K562 (cell line): ENCODE measurements around the gene CREB5. TPM values are rescaled to one million over a fixed set of nuclear protein-coding genes. Genes with fewer than 3 reads are reported as not detected.

Experiments used
- ATAC-seq: fragments of 200-7000 bp; cut with Tn5 transposase; 3 replicates; pipeline ENCODE4 v1.9.1; 2020; ENCODE audit warnings: moderate library complexity
- BruUV-seq: library from RNA; stranded (reverse); fragments of 400-500 nt; replicated peaks from 2 replicates; lab custom pipeline; 2021; lab: Mats Ljungman, UMichigan
- CTCF ChIA-PET: fragments of 300-600 bp; formaldehyde crosslinking; extraction: SDS; loops from one replicate; lab custom pipeline; 2021; ENCODE audit warnings: low intra/inter-chr PET ratio; lab: Yijun Ruan, JAX
- POLR2A ChIA-PET: fragments of 300-600, 350-650 bp; sonication (Branson Sonifier 250); formaldehyde crosslinking; extraction: SDS; loops from one replicate; lab custom pipeline; 2021; ENCODE audit warnings: antibody characterized with exemption, inconsistent platforms; lab: Yijun Ruan, JAX
- DNase-seq, 4 experiments: peaks; one replicate each; pipeline versions ENCODE4 v3.0.0 to v3.0.0-alpha.2; 2011 to 2018; ENCODE audit warnings: low spot score in 3 of 4, mixed read lengths in 3 of 4; ENCODE audit errors: extremely low read depth in 1 of 4
- FAIRE-seq: peaks from 2 replicates; lab custom pipeline; 2011; peaks lifted over from hg19 to GRCh38; lab: Jason Lieb, UNC
- H2AFZ ChIP-seq: 2 replicates; pipeline ENCODE4 v1.6.0; 2011; ENCODE audit warnings: low read depth, low read length, control low read depth, inconsistent platforms
- H3K27ac ChIP-seq: fragments of 200-600 bp; 3 replicates; pipeline ENCODE4 v1.8.0; 2011; ENCODE audit warnings: low read depth, mild to moderate bottlenecking, control low read depth, inconsistent platforms, low read length, moderate library complexity, mixed read lengths; ENCODE audit errors: extremely low read depth
- H3K27me3 ChIP-seq, 2 experiments: fragments of 300-600 bp in 1 of 2; 2 replicates in 1 of 2; 3 replicates in 1 of 2; pipeline versions ENCODE4 v1.6.0 to v1.8.0; 2011; ENCODE audit warnings: inconsistent platforms in 2 of 2, low read length in 2 of 2, mild to moderate bottlenecking in 1 of 2, mixed read lengths in 1 of 2, moderate library complexity in 1 of 2; ENCODE audit not compliant: control insufficient read depth in 2 of 2, insufficient read depth in 2 of 2
- H3K36me3 ChIP-seq: fragments of 300-600 bp; 3 replicates; pipeline ENCODE4 v1.8.0; 2011; ENCODE audit warnings: mild to moderate bottlenecking, low read length, inconsistent platforms; ENCODE audit not compliant: control insufficient read depth, insufficient read depth
- H3K4me1 ChIP-seq, 2 experiments: fragments of 200-600 bp in 1 of 2; replicated peaks in 1 of 2; 2 replicates in 1 of 2; 3 replicates in 1 of 2; pipeline versions ENCODE4 v1.5.1 to v1.8.0; 2011; ENCODE audit warnings: inconsistent platforms in 2 of 2, low read length in 2 of 2, mild to moderate bottlenecking in 1 of 2, mixed read lengths in 1 of 2, moderate library complexity in 1 of 2; ENCODE audit not compliant: control insufficient read depth in 2 of 2, insufficient read depth in 2 of 2
- H3K4me2 ChIP-seq: 2 replicates; pipeline ENCODE4 v1.6.1; 2011; ENCODE audit warnings: low read length, control low read depth, inconsistent platforms, mixed read lengths; ENCODE audit not compliant: insufficient read depth
- H3K4me3 ChIP-seq: fragments of 200-600 bp; sonication (generic), shearing (Covaris generic); 2 replicates; pipeline ENCODE4 v1.5.1; 2016; ENCODE audit warnings: control low read depth, inconsistent platforms
- H3K79me2 ChIP-seq: fragments of 200-600 bp; 3 replicates; pipeline ENCODE4 v1.8.0; 2011; ENCODE audit warnings: low read length, inconsistent platforms; ENCODE audit not compliant: control insufficient read depth, insufficient read depth
- H3K9ac ChIP-seq, 2 experiments: 2 replicates each; pipeline versions ENCODE4 v1.6.0 to v1.6.1; 2011; ENCODE audit warnings: low read depth in 2 of 2, low read length in 2 of 2, control low read depth in 1 of 2, inconsistent platforms in 1 of 2, mild to moderate bottlenecking in 1 of 2, mixed read lengths in 1 of 2; ENCODE audit not compliant: insufficient read depth in 1 of 2
- H3K9me1 ChIP-seq: one replicate; pipeline ENCODE4 v1.6.0; 2011; ENCODE audit warnings: inconsistent platforms, mild to moderate bottlenecking, low read length, moderate library complexity; ENCODE audit not compliant: control insufficient read depth, insufficient read depth
- H3K9me3 ChIP-seq: replicated peaks from 2 replicates; pipeline ENCODE4 v1.5.1; 2011; ENCODE audit warnings: low read depth, low read length, inconsistent platforms; ENCODE audit not compliant: control insufficient read depth, insufficient read depth
- H4K20me1 ChIP-seq: replicated peaks from 2 replicates; pipeline ENCODE4 v1.6.1; 2011; ENCODE audit warnings: low read length, inconsistent platforms, mixed read lengths; ENCODE audit not compliant: control insufficient read depth, insufficient read depth
- HNRNPH1 ChIP-seq: fragments of 200-400 bp; formaldehyde crosslinking; optimal IDR thresholded peaks from 2 replicates; pipeline ENCODE3; 2017; ENCODE audit warnings: low read depth, mild to moderate bottlenecking, low read length, moderate library complexity
- HOXB6 ChIP-seq: fragments of 250-450 bp; sonication (Bioruptor Pico); IDR thresholded peaks from 2 replicates; pipeline ENCODE4 v1.5.1; 2022; ENCODE audit warnings: mild to moderate bottlenecking, borderline replicate concordance
- MAFK ChIP-seq: IDR thresholded peaks from 2 replicates; pipeline ENCODE4 v1.6.1; 2011; ENCODE audit warnings: low read length, improper control_type of control experiment
- NFYB ChIP-seq: IDR thresholded peaks from 2 replicates; pipeline ENCODE4 v1.6.1; 2011; ENCODE audit warnings: mild to moderate bottlenecking, moderate library complexity; ENCODE audit not compliant: insufficient read length; ENCODE audit errors: extremely low read depth
- NR2C2 ChIP-seq, 2 experiments: fragments of 200-800 bp in 1 of 2; sonication (Bioruptor generic) in 1 of 2; sonication (generic) in 1 of 2; formaldehyde crosslinking in 1 of 2; IDR thresholded peaks; 2 replicates each; pipeline versions ENCODE4 v1.6.1 to v1.8.0; 2016 to 2022; ENCODE audit warnings: mild to moderate bottlenecking in 1 of 2, missing compliant biosample characterization in 1 of 2, missing genetic modification characterization in 1 of 2, missing genetic modification reagents in 1 of 2
- POLR2AphosphoS2 ChIP-seq: IDR thresholded peaks from 2 replicates; pipeline ENCODE4 v1.6.1; 2012; ENCODE audit warnings: low read length, improper control_type of control experiment
- SRSF7 ChIP-seq: fragments of 200-400 bp; formaldehyde crosslinking; optimal IDR thresholded peaks from 2 replicates; pipeline ENCODE3; 2017; ENCODE audit warnings: mild to moderate bottlenecking, low read depth, low read length
- STAT5A ChIP-seq: IDR thresholded peaks from 2 replicates; pipeline ENCODE4 v1.6.1; 2012; ENCODE audit warnings: low read length, inconsistent platforms, borderline replicate concordance
- ZFPM2 ChIP-seq: fragments of 250-450 bp; sonication (Bioruptor Pico); IDR thresholded peaks from 2 replicates; pipeline ENCODE4 v1.5.1; 2022; ENCODE audit warnings: mild to moderate bottlenecking
- ZNF311 ChIP-seq: fragments of 250-450 bp; sonication (Bioruptor Pico); IDR thresholded peaks from 2 replicates; pipeline ENCODE4 v1.4.0; 2020; ENCODE audit warnings: mild to moderate bottlenecking, moderate library complexity
- ZNF75A ChIP-seq: fragments of 450-650 bp; formaldehyde crosslinking; IDR thresholded peaks from 2 replicates; pipeline ENCODE4 v1.4.0; 2020; ENCODE audit warnings: mild to moderate bottlenecking
- WGBS: fragments of 100-300 bp; shearing (Covaris generic); methylation state at CpG from one replicate; pipeline ENCODE4 v1.1.6; 2016; ENCODE audit warnings: low coverage, mixed read lengths; ENCODE audit not compliant: insufficient coverage; ENCODE audit errors: missing lambda C conversion rate; 5-methylcytosine and 5-hydroxymethylcytosine counted together
- in situ Hi-C: fragments of 300-500 bp; cut with MboI; formaldehyde crosslinking; loops from 4 replicates; pipeline ENCODE4 v1.15.0; 2018; ENCODE audit warnings: inconsistent platforms, mixed read lengths
- intact Hi-C: fragments of 100-400 bp; cut with micrococcal nuclease; formaldehyde crosslinking; loops from 2 replicates; pipeline ENCODE4 v1.14.2; 2022
- polyA plus RNA-seq, 8 experiments: library from polyadenylated mRNA; depleted of rRNA in 4 of 8; stranded (reverse) in 5 of 8; unstranded in 3 of 8; fragments of >200 nt; fragmentation: Nextera tagmentation in 2 of 8; fragmentation: Illumina TruSeq in 1 of 8; extraction: Ambion mirVana in 2 of 8; extraction: Trizol in 1 of 8; gene quantifications; 2 replicates each; pipeline versions ENCODE4 v1.2.1 to v1.2.3, GENCODE V29; 2011 to 2014; ENCODE audit warnings: inconsistent platforms in 1 of 8, missing spikeins in 1 of 8
- total RNA-seq, 7 experiments: library from RNA; depleted of rRNA in 6 of 7; stranded (reverse); fragments of >200 nt in 6 of 7; fragmentation: Illumina TruSeq in 2 of 7; extraction: Trizol in 2 of 7; gene quantifications; 2 replicates each; pipeline versions ENCODE4 v1.2.1 to v1.2.3, GENCODE V29; 2011 to 2021; ENCODE audit warnings: low replicate concordance in 1 of 7
- TF ChIP-seq, protein P1 (sequence below): IDR thresholded peaks from 2 replicates; pipeline ENCODE4 v1.6.1; 2014; ENCODE audit warnings: antibody characterized with exemption
- TF ChIP-seq, protein P2 (sequence below), 2 experiments: IDR thresholded peaks in 1 of 2; conservative IDR thresholded peaks in 1 of 2; 2 replicates each; pipeline ENCODE4 v1.6.1; 2016; ENCODE audit warnings: low read depth in 2 of 2, mild to moderate bottlenecking in 1 of 2, missing compliant biosample characterization in 1 of 2, missing genetic modification characterization in 1 of 2, moderate library complexity in 1 of 2

CREB5 gene
- total and polyA plus RNA-seq, 9 of the 15 experiments (the other 6 are each of a cell fraction or from before 2014, with no cell fraction given): 0.33 to 6.4 (median 1.8) TPM

GRCh38 chr7:28668085-28668484 is 255.8 kb downstream of the CREB5 start:
- in situ Hi-C loops: no loop called here
- no TSS peak for BruUV-seq
- no peak for ATAC-seq
- no peak for FAIRE-seq
- POLR2A ChIA-PET: no interaction called here
- Histone ChIP-seq H3K9me3 (no peaks in the 10 kb centered on the region), H4K20me1 (no peaks in the 10 kb centered on the region), H3K9ac (no peak overlapping the region), H3K9me1 (no peaks in the 10 kb centered on the region), H3K27me3 (0 out of 5 replicates have a peak, but pooled peaks cover 0 to 4% of the 10 kb centered on the region in 2 experiments), H3K4me1 (no peaks in the 10 kb centered on the region), H3K79me2 (no peaks in the 10 kb centered on the region), H3K36me3 (no peaks in the 10 kb centered on the region), H3K4me3 (no peak overlapping the region), H3K27ac (no peak overlapping the region), H3K4me2 (no peak overlapping the region), H2AFZ (no peak overlapping the region)
- intact Hi-C loops: no loop called here
- WGBS: 0% methylated on average over 2 of the region's 2 CpGs
- TF ChIP-seq, protein P1, sequence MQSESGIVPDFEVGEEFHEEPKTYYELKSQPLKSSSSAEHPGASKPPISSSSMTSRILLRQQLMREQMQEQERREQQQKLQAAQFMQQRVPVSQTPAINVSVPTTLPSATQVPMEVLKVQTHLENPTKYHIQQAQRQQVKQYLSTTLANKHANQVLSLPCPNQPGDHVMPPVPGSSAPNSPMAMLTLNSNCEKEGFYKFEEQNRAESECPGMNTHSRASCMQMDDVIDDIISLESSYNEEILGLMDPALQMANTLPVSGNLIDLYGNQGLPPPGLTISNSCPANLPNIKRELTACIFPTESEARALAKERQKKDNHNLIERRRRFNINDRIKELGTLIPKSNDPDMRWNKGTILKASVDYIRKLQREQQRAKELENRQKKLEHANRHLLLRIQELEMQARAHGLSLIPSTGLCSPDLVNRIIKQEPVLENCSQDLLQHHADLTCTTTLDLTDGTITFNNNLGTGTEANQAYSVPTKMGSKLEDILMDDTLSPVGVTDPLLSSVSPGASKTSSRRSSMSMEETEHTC: no peak
- no peak for TF ChIP-seq NR2C2 (CRISPR knock-in tag; IDR thresholded peaks at IDR 0.05)
- no peak for TF ChIP-seq NR2C2 (tag; IDR thresholded peaks at IDR 0.05)
- no peak for TF ChIP-seq POLR2AphosphoS2
- TF ChIP-seq HNRNPH1: no peak
- no peak for DNase-seq
- CTCF ChIA-PET: no interaction called here

- POLR2A ChIA-PET: no interaction called here
- Histone ChIP-seq H3K9ac (no peak overlapping the region), H3K9me1 (no peaks in the 10 kb centered on the region), H3K36me3 (no peaks in the 10 kb centered on the region), H3K9me3 (no peaks in the 10 kb centered on the region), H2AFZ (no peak overlapping the region), H3K4me3 (no peak overlapping the region), H3K4me2 (no peak overlapping the region), H3K4me1 (no peaks in the 10 kb centered on the region), H3K27me3 (0 out of 5 replicates have a peak, but pooled peaks cover 0 to 4% of the 10 kb centered on the region in 2 experiments), H3K27ac (no peak overlapping the region), H4K20me1 (no peaks in the 10 kb centered on the region), H3K79me2 (no peaks in the 10 kb centered on the region)
- in situ Hi-C loops (no loop called here), intact Hi-C loops (no loop called here)
- FAIRE-seq (no peak), ATAC-seq (no peak), DNase-seq (no peak)
- BruUV-seq: no TSS peak
- WGBS: 0% methylated on average over 4 of the region's 4 CpGs
- CTCF ChIA-PET: no interaction called here
- TF ChIP-seq ZNF75A (CRISPR knock-in tag) (no peak), ZNF311 (no peak), MAFK (no peak), HOXB6 (CRISPR knock-in tag) (no peak), STAT5A (no peak), SRSF7 (no peak), ZFPM2 (no peak), NFYB (no peak)
- TF ChIP-seq, protein P2, sequence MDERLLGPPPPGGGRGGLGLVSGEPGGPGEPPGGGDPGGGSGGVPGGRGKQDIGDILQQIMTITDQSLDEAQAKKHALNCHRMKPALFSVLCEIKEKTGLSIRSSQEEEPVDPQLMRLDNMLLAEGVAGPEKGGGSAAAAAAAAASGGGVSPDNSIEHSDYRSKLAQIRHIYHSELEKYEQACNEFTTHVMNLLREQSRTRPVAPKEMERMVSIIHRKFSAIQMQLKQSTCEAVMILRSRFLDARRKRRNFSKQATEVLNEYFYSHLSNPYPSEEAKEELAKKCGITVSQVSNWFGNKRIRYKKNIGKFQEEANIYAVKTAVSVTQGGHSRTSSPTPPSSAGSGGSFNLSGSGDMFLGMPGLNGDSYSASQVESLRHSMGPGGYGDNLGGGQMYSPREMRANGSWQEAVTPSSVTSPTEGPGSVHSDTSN (CRISPR knock-in tag; IDR thresholded peaks at IDR 0.05; ENCODE audit: low read depth): no peak
- TF ChIP-seq, protein P2 (tag; conservative IDR thresholded peaks at IDR 0.05; ENCODE audit: low read depth): no peak
Measured at GRCh38 chr7:28669330-28669729, 257.0 kb downstream of the CREB5 start.
